ENCODE measurements around the gene OPCML.

The OPCML gene

DNA sequence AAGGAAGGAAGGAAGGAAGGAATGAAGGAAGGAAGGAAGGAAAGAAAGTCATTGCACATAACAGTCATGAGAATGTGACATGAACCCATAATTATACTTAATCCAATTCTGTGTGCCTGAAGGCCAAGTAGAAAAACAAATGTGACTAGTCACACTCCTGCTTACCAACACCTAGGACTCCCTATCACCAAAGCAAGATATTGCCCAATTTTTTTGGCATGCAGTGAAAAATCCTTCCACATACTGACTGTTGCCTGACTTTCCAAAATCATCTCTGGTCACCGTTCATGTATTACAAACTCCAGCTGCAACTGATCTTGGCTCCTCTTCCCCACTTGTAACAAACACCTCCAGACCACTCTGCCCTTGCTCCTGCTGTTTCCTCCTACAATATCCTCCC lies 516.8 kb downstream of the OPCML start:
- DNase-seq = no peak

DNA sequence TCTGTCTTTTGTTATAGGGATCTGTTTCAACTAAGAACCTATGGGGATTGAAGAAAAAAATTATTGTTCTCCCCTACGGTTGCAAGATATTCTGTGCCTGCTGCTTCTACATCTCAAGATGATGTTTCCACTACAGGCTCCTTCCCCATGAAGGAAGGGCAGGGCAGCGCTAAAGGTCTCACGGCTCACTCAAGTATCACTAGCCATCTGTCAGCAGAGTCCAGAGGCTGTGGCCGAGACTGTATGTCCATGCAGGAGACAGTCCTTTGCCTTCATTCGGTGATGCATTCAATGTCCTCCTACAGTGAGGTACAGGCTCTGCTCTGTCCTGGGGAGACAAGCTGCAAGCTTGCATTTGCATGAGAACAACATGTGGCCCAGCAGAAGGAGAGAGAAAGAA lies 518.0 kb downstream of the OPCML start:
- DNase-seq = no peak

DNA sequence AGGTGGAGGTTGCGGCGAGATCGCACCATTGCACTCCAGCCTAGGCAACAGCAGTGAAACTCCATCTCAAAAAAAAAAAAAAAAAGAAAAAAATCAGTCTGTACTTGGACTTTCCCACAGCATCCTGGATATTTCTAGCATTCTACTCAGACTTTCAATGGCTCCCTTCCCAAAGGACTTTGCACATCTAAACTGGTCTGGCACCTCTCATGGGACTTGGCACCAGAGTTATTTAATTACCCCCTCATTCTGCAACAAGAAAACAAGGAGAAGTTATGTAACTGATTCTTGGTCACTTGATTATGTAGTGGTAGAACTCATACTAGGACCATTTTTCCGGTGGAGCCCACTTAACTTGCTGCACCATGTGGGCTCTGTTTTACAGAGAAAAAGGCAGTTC lies 519.5 kb downstream of the OPCML start:
- DNase-seq = no peak

DNA sequence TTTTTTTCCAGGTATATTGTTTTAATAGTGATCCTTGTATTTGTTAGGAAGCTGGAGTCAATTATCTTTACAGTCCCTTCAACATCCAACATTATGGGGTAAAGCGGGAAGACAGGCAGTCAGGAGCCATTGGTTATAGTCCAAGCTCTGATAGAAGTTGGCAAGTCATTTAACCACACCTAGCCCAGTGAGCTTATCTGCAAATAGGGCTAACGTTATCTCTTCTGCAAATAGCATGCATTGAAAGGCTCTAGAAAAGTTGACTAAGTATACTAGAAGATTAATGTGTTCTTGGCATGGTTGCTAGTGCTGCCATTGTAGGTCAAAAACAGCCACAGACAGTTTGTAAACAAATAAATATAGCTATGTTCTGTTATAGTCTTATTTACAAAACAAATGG lies 520.7 kb downstream of the OPCML start:
- no peak for DNase-seq

DNA sequence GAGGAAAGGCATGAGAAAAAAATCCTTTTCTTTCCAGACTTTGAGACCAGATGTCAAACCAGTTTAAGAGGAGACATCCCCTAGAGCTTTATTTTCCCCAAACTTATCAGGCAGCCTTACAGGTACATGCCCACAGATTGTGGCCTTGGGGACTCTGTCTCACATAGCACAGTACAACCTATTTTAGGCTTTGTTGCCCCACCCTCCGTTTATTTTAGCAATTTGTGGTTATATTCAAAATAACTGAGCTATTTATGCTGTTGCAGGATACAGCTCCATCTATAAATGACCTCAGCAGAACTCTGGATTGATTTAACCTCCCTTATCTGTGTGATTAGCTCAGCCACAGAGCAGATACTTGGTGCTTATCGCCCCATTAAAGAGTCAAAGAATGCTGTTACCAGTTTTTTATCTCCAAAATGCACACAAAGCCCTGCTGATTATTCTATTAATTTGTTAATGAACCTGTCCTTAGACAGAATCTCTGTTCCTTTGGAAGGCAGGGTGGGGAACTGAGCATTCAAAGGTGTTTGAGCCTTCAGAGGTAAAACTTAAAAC lies 525.2 kb downstream of the OPCML start:
- no peak for DNase-seq

DNA sequence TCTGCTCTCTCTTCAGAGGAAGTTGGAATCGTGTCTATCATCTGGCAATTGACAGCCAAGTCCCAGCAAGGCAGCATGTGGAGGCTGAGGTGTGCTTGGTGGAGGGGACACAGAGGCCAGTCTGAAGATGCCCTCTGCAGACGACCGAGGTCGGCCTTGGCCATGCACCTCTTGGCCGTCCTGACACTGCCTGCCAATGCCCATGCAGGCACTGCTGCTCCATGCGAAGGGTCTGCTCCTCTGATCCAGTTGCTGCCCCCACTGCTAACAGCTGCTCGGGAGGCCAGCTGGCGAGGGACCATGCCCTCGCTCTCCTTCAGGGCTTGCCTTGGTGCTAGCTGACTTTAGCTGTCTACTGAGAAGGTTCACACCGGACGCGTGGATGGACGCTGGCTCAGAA lies 527.9 kb downstream of the OPCML start:
- DNase-seq = no peak

DNA sequence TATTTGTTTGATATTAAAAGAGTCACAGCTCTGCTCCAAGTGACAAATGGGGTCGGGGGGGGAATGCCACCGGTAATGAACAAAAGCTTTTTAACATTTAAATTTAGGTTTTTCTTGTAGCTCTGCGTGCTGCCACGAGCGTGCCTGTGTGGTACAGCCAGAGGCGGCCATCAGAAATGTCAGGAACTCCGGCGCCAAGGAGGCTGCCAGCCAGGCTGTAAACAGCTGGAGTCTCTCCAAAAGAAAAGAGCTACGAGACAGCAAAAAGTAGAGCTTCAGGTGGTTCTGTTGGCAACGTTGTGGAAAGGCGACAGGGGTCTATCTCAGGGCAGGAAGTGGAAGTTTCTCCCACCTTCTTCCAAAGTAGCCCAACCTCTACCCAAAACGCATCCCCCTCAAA lies 532.8 kb downstream of the OPCML start:
- DNase-seq = no peak

DNA sequence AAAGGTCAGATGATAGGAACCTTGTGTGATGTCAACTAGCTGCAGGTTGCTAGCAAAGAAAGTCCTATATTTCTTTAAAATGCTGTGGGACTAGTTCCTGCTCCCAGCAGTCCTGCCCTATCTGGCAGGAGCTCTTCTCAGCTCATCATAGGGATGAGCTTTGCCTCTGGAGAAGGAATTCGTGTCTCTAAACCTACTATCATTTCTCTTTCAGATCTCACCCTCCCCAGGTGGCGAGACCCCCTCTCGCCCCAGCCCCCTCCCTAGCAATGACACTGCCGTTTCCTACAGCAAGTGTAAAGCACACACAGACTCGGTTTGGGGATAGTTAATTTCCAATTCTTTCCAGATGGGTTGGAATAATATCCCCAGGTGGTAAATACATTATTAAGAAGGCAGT lies 533.3 kb downstream of the OPCML start:
- no peak for DNase-seq

DNA sequence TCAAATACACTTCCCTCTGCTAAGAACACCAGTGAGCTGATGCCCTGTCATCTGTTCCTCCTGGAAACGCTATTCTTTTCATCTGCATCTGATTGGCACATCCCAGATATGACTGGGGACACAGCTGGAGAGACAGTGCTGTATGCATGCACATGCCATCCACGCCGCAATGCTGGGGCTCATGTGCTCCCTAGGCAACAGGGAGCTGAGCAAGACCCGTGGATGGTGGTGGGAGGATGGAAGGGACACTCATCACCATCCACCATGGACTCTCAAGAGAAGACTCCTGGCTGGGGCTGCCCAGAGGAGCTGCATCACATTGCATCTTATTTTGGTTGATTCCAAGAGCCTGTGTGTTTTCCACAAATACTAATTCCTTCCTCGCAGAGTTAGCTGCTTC lies 534.9 kb downstream of the OPCML start:
- DNase-seq = no peak

DNA sequence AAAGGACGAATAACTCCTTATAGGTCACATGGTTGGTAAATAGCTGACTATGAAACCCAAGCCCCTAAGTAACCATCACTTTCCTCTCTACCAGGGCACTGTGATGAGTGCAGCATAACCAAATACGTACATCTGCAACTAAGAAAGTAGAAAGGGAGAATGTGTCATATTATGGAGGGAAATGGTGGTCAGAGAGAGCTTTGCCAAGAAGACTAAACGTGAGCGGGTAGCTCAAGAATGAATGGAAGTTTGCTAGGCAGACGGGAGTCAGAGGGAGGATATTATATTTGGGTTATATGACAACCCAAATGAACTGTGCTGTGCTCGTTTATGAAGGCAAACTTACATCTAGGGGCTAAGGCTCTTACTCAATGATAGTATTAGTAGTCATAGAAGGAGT lies 537.3 kb downstream of the OPCML start:
- no peak for DNase-seq

DNA sequence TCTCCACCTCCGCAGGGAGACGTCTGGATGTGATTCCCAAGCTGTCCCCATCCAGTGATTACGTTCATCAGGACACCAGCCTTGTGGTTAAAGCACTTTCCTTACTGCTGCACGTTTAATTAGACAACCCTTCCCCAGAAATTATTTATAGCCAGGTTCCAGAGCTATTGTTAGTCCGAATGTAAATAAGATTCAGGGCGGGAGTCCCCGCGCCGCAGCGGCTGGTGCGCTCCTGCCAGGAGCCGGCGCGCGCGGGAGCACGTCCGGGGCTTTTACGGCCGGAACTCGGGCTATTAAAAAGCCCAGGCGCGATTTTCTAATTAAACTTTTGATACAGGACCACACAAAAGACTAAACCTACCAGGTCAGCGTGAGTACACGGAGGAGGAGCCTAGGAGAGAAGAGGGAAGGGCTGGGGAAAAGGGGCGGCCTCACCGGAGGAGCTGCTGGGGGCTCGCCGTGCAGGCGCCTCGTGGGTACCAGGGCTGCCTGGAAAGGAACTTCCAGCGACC lies 538.3 kb downstream of the OPCML start:
- DNase-seq = no peak

DNA sequence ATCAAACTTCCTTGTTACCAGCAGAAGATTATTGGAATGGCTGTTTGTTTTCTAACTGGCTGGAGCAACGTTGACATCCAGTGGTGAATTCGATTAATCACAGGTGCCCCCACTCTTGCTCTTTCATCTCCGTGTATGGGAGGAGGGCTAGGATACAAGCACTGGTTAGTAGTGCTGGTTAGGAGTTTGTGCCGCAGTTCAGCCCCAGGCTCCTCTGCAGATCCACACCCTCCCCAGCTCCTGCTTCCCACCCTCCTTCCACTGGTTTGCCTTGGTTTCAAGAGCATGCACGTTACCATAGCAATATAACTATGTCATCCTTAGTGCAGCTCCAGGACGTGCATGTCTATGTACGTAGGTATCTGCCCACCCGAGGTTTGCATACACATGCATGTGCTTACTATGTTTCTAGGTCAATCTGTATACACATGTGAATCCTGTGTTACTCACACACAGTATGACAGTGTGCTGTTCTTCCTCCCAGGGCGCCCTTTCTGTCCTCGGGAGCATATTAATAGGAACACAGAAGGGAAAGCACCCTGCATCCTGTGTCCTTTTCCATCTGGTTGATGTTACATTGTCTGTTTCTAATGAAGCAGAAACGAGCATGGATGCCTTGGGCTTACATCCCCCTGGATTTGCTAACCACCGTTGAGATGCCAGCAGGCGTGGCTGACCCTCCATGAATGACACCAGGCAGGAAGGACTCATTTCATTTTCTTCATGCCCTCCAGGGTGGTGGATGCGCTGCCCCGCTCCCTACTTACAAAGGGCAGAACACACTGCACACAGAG lies 539.3 kb downstream of the OPCML start:
- DNase-seq = no peak

DNA sequence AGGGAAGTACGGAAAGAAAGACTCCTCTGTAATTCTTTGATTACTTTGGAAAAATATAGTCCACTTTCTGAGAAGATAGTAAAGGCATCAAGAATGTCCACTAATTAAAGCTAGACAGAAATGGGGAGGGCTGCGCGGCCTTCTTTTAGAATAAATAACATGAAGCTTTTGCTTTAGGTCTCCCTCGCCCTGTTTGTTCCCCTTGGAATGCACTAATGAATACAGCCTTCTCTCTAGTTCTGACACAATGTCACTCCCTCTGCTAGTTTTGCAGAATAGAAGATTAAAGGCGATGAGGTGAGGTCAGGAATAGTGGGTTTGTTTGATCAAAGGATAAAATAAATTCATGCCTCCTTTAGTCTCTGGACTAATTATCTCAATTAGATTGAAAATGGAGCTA lies 543.9 kb downstream of the OPCML start:
- no peak for DNase-seq

DNA sequence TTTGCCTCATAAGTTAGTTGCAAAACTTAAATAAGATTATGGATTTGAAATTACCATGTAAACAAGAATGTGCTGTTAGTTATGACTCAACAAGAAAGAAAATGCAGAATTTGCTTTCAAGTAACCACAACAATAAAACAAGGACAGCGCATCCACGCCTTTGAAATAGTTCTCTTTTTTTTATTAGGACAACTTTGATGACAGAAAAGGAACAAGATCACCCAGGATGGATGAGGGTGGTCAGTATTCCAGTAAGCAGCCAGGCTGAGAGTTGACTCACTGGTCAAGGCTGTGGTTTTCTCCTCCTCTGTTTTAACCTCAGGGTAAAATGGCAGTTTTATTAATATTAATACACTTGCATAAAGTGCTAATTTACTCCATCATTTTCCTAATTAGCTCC lies 544.4 kb downstream of the OPCML start:
- DNase-seq = no peak

DNA sequence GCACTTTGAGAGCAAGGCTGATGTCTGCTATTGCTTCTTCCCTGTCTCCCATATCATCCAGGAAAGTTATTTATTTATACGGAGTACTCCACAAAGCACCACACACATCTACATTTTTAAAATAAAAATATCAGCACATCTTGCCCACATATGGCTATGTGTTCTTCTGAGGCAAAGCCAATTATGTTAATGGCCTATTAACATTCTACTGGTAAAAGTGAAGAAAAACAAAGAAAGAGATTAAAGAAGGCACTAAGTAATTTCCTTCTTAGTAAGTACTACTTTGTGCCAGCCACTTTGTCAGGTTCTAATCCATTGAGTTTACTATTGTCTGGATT lies 548.7 kb downstream of the OPCML start:
- no peak for DNase-seq

DNA sequence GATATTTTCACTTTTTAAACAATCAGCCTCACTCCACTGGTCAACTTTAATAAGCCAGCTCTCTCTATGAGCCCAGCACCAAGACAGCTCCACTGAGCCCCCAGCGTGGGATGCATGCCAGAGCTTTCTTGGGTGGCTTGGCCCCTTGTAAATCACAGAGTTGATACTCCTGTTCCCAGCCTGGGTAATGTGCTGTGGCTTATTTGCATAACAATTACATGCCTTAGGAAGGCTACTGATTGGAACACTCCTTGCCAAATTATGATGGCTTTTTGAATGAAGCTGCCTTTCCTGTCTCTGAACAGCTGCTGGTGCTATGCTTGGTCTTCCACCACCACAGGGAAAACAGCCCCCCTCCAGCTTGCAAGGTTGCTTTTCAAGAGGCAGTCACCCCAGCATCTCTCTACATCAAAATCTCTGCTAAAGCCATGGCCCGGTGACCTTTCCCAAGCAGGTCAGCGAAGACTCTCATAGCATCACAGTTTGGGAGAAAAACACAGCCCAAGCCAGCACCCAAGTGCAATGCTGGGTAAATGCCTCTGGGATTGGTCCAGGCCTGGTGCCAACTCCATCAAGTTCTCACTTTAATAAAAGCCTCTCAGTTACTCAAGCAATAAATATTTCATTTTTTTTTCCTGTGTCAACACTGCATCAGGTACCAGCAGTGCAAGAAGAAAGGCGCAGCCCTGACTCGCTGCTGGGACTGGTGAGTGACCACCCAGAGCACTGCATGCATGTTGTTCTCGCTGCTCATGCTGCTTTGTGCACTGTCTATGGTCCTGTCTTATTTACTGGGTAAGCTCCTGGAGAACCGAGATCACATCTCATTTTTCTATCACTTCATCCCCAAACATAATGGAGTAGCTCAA lies 549.3 kb downstream of the OPCML start:
- no peak for DNase-seq

DNA sequence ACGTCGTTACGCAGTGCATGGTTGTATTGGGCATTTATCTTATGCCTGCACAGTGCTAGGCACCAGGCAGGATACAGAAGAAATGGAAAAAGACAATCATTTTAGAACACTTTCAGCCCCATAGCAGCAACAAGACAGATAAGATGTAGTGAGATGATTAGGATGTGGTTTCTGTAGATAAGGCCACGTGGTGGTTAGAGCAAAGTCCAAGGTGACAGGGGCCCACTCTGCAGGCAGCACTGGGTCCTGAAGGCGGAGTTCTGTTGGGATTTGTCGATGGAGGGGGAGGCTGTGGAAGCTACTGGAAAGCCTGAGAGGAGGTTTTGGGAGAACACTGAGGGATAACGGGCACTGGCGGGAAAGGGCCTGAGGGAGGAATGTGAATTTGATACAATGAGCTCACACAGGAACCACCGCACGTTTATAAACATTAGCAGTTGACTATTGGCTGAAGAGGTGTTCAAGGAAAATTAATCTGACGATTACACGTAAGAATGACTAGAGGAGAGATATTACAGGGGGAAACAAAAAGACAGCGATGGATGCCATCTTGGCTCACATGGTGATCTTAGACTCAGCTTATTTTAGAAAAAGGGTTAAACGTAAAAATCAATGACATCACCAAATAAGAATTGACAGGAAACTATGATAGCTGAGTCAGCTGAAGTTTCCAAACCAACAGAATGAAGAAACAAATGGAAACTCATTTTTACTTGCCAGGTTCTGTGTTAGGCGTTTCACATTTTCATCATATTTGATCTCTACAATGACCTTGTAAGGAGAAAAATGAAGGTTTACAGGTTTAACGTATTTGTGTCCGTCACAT lies 551.0 kb downstream of the OPCML start:
- no peak for DNase-seq

DNA sequence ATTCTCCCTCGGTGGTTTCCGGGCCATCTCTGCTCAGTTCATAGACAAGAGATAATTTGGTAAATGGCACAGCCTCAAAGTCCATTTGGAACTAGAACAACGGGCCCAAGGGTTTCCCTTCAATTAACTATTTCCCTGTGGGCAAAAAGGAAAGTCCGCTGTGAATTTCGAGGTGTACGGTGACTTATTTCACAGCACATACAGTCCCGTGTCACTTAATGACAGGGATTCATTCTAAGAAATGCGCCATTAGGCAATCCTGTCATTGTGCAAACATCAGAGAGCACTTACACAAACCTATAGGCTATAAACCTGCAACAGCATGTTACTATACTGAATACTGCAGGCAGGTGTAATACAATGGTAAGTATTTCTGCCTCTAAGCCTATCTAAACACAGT lies 551.6 kb downstream of the OPCML start:
- DNase-seq = no peak

DNA sequence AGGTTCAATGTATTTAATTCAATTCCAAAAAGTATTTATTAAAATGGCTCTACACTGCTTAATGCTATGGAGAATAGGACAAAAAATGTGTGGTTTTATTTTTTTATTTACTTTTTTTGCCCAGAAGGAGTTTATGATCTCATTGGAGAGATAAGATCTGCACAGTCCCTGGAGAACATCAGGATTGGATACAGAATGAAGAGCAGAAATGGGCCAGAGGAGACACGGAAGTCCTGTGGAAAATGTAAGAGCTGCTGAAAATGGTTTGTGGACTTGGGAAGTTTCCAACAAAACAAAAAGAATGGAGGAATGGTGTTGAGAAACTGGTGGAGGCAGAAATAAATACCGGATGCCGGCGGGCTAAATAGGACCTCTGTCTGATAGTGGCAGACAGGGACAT lies 554.6 kb downstream of the OPCML start:
- DNase-seq = no peak

DNA sequence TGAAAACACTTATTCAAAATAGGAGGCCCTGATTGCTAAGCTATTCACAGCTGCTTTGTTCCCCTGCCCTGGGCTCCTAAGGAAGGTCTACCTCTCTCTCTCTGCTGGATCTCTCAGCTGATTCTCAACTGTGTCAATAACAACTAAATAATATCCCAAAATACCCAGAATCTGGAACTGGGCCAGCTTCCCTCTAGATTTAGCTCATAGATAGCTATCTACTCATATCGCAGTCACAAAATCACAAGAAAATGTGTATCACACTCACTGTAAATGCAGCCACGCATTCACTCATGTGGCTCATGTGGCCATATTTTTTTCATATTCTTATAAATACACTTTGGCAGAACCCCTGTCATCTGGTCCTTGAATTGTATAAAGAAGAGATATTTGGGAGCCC lies 555.1 kb downstream of the OPCML start:
- DNase-seq = no peak

DNA sequence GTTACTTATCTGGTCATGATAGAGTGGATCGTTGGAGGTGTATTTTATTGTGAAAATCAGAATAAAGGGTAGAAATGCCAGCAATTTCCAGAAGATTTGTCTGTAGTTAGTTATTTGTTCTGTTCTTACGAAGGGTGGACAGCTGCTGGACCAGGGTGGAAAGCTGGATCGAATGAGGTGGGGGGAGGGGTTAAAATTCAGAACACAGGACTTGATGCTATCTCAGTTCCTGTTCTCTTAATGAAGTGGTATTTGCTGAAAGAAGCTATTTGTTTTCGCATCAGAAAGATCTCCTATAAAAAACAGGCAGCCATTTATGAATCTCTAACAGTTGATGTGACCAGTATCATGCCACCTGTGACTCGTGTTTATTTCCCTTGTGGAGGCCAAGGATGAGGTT lies 556.2 kb downstream of the OPCML start:
- no peak for DNase-seq

DNA sequence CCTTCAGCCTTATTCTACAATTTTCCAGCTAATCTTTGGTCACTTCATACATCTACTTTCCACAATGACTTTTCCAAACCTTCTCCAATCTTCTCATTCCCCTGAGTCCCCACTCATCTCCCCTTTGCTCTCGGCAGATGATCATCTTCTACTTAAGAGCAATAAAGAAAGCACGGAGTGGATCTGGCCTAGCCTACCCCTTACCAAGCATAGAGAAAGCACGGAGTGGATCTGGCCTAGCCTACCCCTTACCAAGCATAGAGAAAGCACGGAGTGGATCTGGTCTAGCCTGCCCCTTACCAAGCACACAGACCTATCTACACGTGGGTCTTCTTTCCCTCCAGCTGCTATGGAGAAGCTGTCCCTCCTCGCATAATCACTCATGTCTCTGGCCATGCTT lies 558.6 kb downstream of the OPCML start:
- DNase-seq = no peak

DNA sequence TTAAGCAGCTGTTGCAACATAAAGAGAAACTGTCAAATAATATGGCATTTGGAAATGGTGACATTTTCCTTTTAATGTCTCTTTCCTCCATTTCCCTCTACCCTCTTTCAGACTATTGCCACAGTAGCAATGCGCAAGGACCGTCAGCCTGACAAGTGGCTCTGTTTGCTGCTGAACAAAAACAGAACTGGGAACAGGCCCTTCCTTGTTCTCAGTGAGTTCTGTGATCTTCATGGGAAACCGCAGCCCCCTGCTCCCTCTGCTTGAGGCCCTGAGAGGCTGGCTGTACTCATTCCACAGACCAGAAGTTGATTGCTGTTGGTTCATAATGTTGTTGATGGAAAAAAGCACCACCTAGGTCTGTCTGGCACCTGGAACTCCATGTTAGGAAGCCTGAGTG lies 559.7 kb downstream of the OPCML start:
- no peak for DNase-seq

Measured in CD4-positive, alpha-beta T cell treated with Interferon alpha-2 for 1 hour (primary cell).